Measurements from ENCODE around the gene STAT5B.
"Not testable (repeated sequence)": the region's sequence is repeated elsewhere in the genome, so short reads cannot be mapped to it uniquely, and the experiment has no call there.

DNA sequence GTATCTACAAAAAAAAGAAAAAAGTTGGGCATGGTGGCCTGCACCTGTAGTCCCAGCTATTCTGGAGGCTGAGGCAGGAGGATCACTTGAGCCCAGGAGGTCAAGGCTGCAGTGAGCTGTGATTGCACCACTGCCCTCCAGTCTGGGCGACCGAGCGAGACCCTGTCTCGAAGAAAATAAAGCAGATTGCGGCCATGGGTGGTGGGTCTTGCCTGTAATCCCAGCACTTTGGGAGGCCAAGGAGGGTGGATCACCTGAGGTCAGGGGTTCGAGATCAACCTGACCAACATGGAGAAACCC, 28.8 kb upstream of the STAT5B start:
- TF ChIP-seq CTCF (IDR thresholded peaks at IDR 0.05; ENCODE audit: insufficient read depth, low read length, poor library complexity, severe bottlenecking); EZH2phosphoT487 (conservative IDR thresholded peaks at IDR 0.05; ENCODE audit: low read length): not testable (repeated sequence)
